Measurements from ENCODE around the gene DLG2. TPM values are rescaled to one million over a fixed set of nuclear protein-coding genes. Genes with fewer than 3 reads are reported as not detected.

The DLG2 gene
- total and polyA plus RNA-seq, 2 of the 8 experiments (the other 6 are each of a cell fraction or from before 2014, with no cell fraction given): 1.7 to 14.3 TPM

- TF ChIP-seq CHD7 (IDR thresholded peaks at IDR 0.05; ENCODE audit: insufficient replicate concordance, low read length): no peak
These were observed 1018.9 kb downstream of the DLG2 start (continued) for GRCh38 chr11:84607975-84608836.
